ENCODE data around the gene KHSRP.

- no peak for TF ChIP-seq EZH2 (IDR thresholded peaks at IDR 0.05; ENCODE audit: borderline replicate concordance, low read length)
- TF ChIP-seq CTCF (IDR thresholded peaks at IDR 0.05; ENCODE audit: low read length): no peak
Observed at GRCh38 chr19:6466526-6467248, 42.1 kb upstream of the KHSRP start.
